Measurements from ENCODE around the gene SEC24C.
"Not testable (repeated sequence)": the region's sequence is repeated elsewhere in the genome, so short reads cannot be mapped to it uniquely, and the experiment has no call there.

The SEC24C gene

GRCh38 chr10:73771722-73772280, 27.6 kb downstream of the SEC24C start:
- DNase-seq (ENCODE audit: low read depth) = peak; percentile 74

GRCh38 chr10:73772281-73773151, 28.3 kb downstream of the SEC24C start:
- DNase-seq (ENCODE audit: low read depth) = peak; percentile 80

GRCh38 chr10:73773152-73773879, 29.1 kb downstream of the SEC24C start:
- no peak for DNase-seq (ENCODE audit: low read depth)

GRCh38 chr10:73774637-73775036, 30.5 kb downstream of the SEC24C start:
- no peak for DNase-seq (ENCODE audit: low read depth)

GRCh38 chr10:73779018-73779417, 34.8 kb downstream of the SEC24C start:
- DNase-seq (ENCODE audit: low read depth) = no peak

- DNase-seq (ENCODE audit: low read depth) = no peak
Measured at GRCh38 chr10:73779539-73780197, 35.5 kb downstream of the SEC24C start.

- DNase-seq (ENCODE audit: low read depth) = no peak
Measured at GRCh38 chr10:73780301-73780700, 36.1 kb downstream of the SEC24C start.

GRCh38 chr10:73780966-73781365, 36.8 kb downstream of the SEC24C start:
- no peak for DNase-seq (ENCODE audit: low read depth)

- no peak for DNase-seq (ENCODE audit: low read depth)
Measured at GRCh38 chr10:73781548-73781878, 37.3 kb downstream of the SEC24C start.

- DNase-seq (ENCODE audit: low read depth) = peak; percentile 89
Measured at GRCh38 chr10:73781879-73782748, 37.9 kb downstream of the SEC24C start, which contains the start of gene CHCHD1. Gene CHCHD1, plus strand, starts transcription at chr10:73782048. Its CDS starts 28 bp downstream, at chr10:73782076.

GRCh38 chr10:73782749-73783085, 38.5 kb downstream of the SEC24C start:
- DNase-seq (ENCODE audit: low read depth) = no peak

- peak; percentile 80 for DNase-seq (ENCODE audit: low read depth)
Measured at GRCh38 chr10:73785211-73785720, 41.1 kb downstream of the SEC24C start, which contains the start of gene ZSWIM8. Gene ZSWIM8, plus strand, starts transcription at chr10:73785606. Its CDS starts 273 bp downstream, at chr10:73785879.

- peak; percentile 30 for DNase-seq (ENCODE audit: low read depth)
Measured at GRCh38 chr10:73785721-73786511, 41.7 kb downstream of the SEC24C start.

GRCh38 chr10:73786512-73786885, 42.3 kb downstream of the SEC24C start:
- no peak for DNase-seq (ENCODE audit: low read depth)

GRCh38 chr10:73787031-73787800, 43.0 kb downstream of the SEC24C start:
- not testable (repeated sequence) for DNase-seq (ENCODE audit: low read depth)

- no peak for DNase-seq (ENCODE audit: low read depth)
Measured at GRCh38 chr10:73788864-73789658, 44.9 kb downstream of the SEC24C start.

- DNase-seq (ENCODE audit: low read depth) = no peak
Measured at GRCh38 chr10:73789659-73790055, 45.5 kb downstream of the SEC24C start.

- DNase-seq (ENCODE audit: low read depth) = no peak
Measured at GRCh38 chr10:73790886-73791625, 46.9 kb downstream of the SEC24C start.

Data from activated T-cell treated with anti-CD3 and anti-CD28 coated beads for 48 hours (primary cell).